Measurements from ENCODE around the gene CGNL1.

The CGNL1 gene

GRCh38 chr15:57461541-57461940, 85.2 kb downstream of the CGNL1 start:
- Histone ChIP-seq H3K9ac (no peak overlapping the region), H3K27ac (no peak overlapping the region), H4K20me1 (no peaks in the 10 kb centered on the region), H3K4me2 (no peak overlapping the region), H3K9me3 (peaks cover 11% of the 10 kb centered on the region; the same call in 1 of the 2 replicates), H3K4me1 (peaks cover 14% of the 10 kb centered on the region), H3K27me3 (no peaks in the 10 kb centered on the region), H3K36me3 (no peaks in the 10 kb centered on the region), H3K4me3 (no peak overlapping the region)
- no peak for TF ChIP-seq Cebpa-rat (IDR thresholded peaks at IDR 0.05)

DNA sequence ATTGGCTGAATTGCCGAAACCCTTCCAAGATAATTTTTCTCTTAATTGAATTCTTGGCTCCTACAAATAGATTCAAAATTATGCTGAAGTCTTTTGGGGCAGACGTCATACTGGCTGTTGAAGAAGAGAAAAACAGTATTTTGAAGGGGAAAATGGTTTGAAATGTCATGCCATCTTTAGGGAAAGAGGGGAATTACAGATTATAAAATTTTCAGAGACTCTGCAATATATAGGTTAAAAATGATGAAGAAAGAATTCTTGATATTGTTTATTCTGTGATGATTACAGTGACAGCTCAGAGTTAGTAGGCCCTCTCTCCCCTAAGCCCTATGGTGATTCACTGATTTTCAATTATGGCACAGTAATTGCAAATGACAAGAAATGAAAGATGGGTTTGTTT, 86.1 kb downstream of the CGNL1 start:
- H3K27ac ChIP-seq, result no peak overlapping the region
- H3K4me3 ChIP-seq, result no peak overlapping the region
- no peaks in the 10 kb centered on the region for H3K36me3 ChIP-seq
- H3K4me2 ChIP-seq, result no peak overlapping the region
- no peak overlapping the region for H3K9ac ChIP-seq
- no peak for TF ChIP-seq Cebpa-rat (IDR thresholded peaks at IDR 0.05)
- H3K27me3 ChIP-seq, result no peaks in the 10 kb centered on the region
- H3K4me1 ChIP-seq, result peaks cover 14% of the 10 kb centered on the region
- peaks cover 11% of the 10 kb centered on the region; the same call in 1 of the 2 replicates for H3K9me3 ChIP-seq
- H4K20me1 ChIP-seq, result no peaks in the 10 kb centered on the region

DNA sequence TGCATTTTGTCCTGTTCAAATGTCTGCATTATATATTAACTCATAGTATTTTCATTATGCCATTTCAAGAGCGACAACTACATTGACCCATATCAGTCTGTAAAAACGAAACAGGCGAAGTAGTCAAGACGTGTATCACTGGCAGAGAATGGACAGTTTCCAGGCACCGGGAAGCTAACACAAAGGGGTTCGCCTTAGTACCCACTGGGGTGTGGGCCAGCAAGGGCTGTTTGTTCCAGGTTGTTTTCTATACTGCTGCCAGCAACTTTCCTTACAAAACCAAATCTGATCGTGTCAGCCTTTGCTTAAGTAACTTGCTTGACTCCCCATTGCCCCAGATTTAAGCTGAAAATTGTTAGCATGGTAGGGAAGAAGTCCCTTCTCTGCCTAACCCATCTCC, 87.1 kb downstream of the CGNL1 start:
- Histone ChIP-seq H3K9me3 (peaks cover 11% of the 10 kb centered on the region; the same call in 1 of the 2 replicates), H3K36me3 (no peaks in the 10 kb centered on the region), H3K4me1 (peaks cover 14% of the 10 kb centered on the region), H3K9ac (no peak overlapping the region), H3K27me3 (no peaks in the 10 kb centered on the region), H3K27ac (no peak overlapping the region), H3K4me2 (no peak overlapping the region), H3K4me3 (no peak overlapping the region), H4K20me1 (no peaks in the 10 kb centered on the region)
- no peak for TF ChIP-seq Cebpa-rat (IDR thresholded peaks at IDR 0.05)

GRCh38 chr15:57464480-57464879, 88.2 kb downstream of the CGNL1 start:
- Histone ChIP-seq H3K36me3 (no peaks in the 10 kb centered on the region), H3K9me3 (peaks cover 11% of the 10 kb centered on the region; the same call in 1 of the 2 replicates), H3K4me2 (no peak overlapping the region)

DNA sequence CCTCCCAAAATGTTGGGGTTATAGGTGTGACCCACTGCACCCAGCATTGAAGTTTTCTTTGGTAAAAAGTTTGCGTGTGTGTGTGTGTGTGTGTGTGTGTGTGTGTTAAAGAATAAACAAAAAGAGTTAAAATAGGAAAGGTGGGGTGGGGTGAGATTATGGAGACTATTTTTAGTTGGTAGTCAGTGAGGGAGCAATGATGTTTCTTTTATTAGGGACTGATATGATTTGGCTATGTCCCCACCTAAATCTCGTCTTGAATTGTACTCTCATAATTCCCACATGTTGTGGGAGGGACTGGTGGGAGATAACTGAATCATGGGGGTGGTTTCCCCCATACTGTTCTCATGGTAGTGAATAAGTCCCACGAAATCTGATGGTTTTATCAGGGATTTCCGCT, 92.2 kb downstream of the CGNL1 start:
- Histone ChIP-seq H3K4me2 (no peak overlapping the region), H4K20me1 (no peaks in the 10 kb centered on the region), H3K4me3 (no peak overlapping the region), H3K9ac (no peak overlapping the region), H3K4me1 (peaks cover 14% of the 10 kb centered on the region), H3K9me3 (no peaks in the 10 kb centered on the region), H3K27me3 (no peaks in the 10 kb centered on the region), H3K36me3 (no peaks in the 10 kb centered on the region), H3K27ac (no peak overlapping the region)
- no peak for TF ChIP-seq Cebpa-rat (IDR thresholded peaks at IDR 0.05)

More at GRCh38 chr15:57464480-57464879, 88.2 kb downstream of the CGNL1 start:
- H3K4me1 ChIP-seq, result peaks cover 14% of the 10 kb centered on the region
- H3K27me3 ChIP-seq, result no peaks in the 10 kb centered on the region
- H3K9ac ChIP-seq, result no peak overlapping the region
- no peak overlapping the region for H3K27ac ChIP-seq
- no peaks in the 10 kb centered on the region for H4K20me1 ChIP-seq
- TF ChIP-seq Cebpa-rat (IDR thresholded peaks at IDR 0.05), result no peak
- H3K4me3 ChIP-seq, result no peak overlapping the region

DNA sequence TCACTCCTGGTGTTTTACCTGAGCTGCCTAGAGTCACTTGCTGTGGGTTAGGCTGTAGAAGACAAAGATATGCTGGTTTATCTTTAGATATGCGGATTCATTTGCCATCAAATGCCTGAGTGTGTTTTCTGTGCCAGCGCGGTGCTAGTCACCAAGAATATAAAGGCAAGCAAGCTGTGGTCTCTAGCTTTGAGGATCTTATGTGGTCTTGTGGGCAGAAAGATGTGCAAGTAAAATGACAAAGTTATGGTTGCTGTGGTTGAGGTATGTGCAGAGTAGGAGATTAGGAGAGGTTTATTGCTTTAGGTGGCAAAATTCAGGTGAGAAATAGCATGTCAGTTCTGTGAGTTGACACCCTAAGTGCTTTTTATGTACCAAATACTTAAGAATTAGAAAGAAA, 94.2 kb downstream of the CGNL1 start:
- no peak overlapping the region for H3K4me2 ChIP-seq
- H3K4me3 ChIP-seq, result no peak overlapping the region
- no peaks in the 10 kb centered on the region for H4K20me1 ChIP-seq
- peaks cover 10% of the 10 kb centered on the region for H3K4me1 ChIP-seq
- H3K27me3 ChIP-seq, result no peaks in the 10 kb centered on the region
- no peaks in the 10 kb centered on the region for H3K36me3 ChIP-seq
- no peak overlapping the region for H3K9ac ChIP-seq
- no peaks in the 10 kb centered on the region for H3K9me3 ChIP-seq
- H3K27ac ChIP-seq, result no peak overlapping the region
- TF ChIP-seq Cebpa-rat (IDR thresholded peaks at IDR 0.05), result no peak

- H3K9ac ChIP-seq, result no peak overlapping the region
- TF ChIP-seq Cebpa-rat (IDR thresholded peaks at IDR 0.05), result no peak
- H3K4me1 ChIP-seq, result no peaks in the 10 kb centered on the region
- H4K20me1 ChIP-seq, result no peaks in the 10 kb centered on the region
- H3K4me2 ChIP-seq, result no peak overlapping the region
- no peaks in the 10 kb centered on the region for H3K27me3 ChIP-seq
- no peaks in the 10 kb centered on the region for H3K36me3 ChIP-seq
- no peak overlapping the region for H3K27ac ChIP-seq
- H3K9me3 ChIP-seq, result no peaks in the 10 kb centered on the region
- no peak overlapping the region for H3K4me3 ChIP-seq
These were observed 96.6 kb downstream of the CGNL1 start for GRCh38 chr15:57472861-57473260.

- Histone ChIP-seq H3K4me3 (no peak overlapping the region), H4K20me1 (no peaks in the 10 kb centered on the region), H3K4me1 (no peaks in the 10 kb centered on the region), H3K27me3 (no peaks in the 10 kb centered on the region), H3K9me3 (no peaks in the 10 kb centered on the region), H3K4me2 (no peak overlapping the region), H3K36me3 (no peaks in the 10 kb centered on the region), H3K27ac (no peak overlapping the region), H3K9ac (no peak overlapping the region)
- no peak for TF ChIP-seq Cebpa-rat (IDR thresholded peaks at IDR 0.05)
These were observed 100.2 kb downstream of the CGNL1 start for GRCh38 chr15:57476533-57476975.

DNA sequence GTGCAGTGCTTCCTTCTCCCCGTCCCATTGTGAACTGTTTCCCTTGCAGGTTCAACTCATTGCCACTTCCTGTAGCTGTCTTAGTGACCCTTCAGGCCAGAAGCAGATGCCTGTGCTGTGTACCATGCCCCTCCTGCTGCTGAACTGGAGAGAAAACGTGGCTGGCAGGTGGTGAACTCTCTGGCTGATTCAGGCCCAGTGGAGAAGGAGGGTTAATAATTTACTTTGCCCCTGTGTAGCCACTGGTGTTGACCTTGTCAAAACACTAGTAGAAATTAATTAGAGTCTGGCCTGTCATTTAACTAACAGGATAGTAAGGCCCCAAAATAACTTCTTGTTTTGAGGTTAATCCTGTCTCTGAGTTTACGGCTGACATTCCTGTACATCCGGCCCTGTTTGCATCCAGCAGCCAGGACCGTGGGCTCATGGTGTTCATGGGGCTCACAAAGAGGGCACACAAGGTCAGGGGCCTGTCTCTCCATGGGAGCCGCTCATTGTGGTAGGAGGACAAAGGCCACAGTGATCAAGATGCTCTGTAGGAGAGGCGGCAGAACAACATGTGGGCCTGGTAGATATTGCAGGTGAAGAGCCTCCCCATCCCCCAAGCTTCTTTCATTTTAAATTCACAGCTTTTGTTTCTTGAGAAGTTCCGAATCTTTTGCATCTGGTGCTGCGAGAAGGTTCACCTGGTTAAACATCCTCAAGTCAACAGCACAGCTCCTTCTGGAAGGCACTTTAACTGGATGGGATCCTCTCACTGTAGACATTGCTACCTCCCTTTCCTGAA, 101.6 kb downstream of the CGNL1 start:
- H3K27me3 ChIP-seq, result no peaks in the 10 kb centered on the region
- no peaks in the 10 kb centered on the region for H3K36me3 ChIP-seq
- H3K4me3 ChIP-seq, result no peak overlapping the region
- H3K9ac ChIP-seq, result no peak overlapping the region
- H3K9me3 ChIP-seq, result no peaks in the 10 kb centered on the region
- TF ChIP-seq Cebpa-rat (IDR thresholded peaks at IDR 0.05), result no peak
- no peak overlapping the region for H3K4me2 ChIP-seq
- H4K20me1 ChIP-seq, result no peaks in the 10 kb centered on the region
- no peaks in the 10 kb centered on the region for H3K4me1 ChIP-seq
- H3K27ac ChIP-seq, result no peak overlapping the region

DNA sequence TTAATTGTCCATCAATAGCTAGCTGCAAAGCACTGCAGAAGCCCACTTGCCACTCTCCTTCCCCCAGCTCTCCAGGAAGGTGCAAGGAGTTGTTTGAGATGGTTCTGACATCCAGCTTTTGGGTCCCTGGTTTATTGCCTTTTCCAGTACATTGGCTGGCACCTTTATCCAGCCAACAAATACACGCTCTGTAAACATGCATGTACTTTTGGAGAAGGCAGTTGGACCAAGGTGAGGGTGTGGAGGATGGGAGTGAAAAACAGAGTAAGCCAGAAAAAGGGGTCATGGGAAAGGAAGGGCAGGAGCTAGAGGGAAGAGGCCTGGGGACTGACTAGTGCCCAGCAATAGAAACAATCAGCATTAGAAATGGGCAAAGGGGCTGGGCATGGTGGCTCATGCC, 102.7 kb downstream of the CGNL1 start:
- Histone ChIP-seq H3K4me3 (no peak overlapping the region), H3K9me3 (no peaks in the 10 kb centered on the region), H4K20me1 (no peaks in the 10 kb centered on the region), H3K4me2 (no peak overlapping the region), H3K27me3 (no peaks in the 10 kb centered on the region), H3K9ac (no peak overlapping the region), H3K27ac (no peak overlapping the region), H3K4me1 (no peaks in the 10 kb centered on the region), H3K36me3 (no peaks in the 10 kb centered on the region)
- no peak for TF ChIP-seq Cebpa-rat (IDR thresholded peaks at IDR 0.05)
